Transverse colon (tissue), 4 donors: Measurements from ENCODE around the gene HIVEP3. TPM values are rescaled to one million over a fixed set of nuclear protein-coding genes. Genes with fewer than 3 reads are reported as not detected.

Experiments
- DNase-seq: peaks from one replicate; pipeline ENCODE4 v3.0.0-alpha.2; 2019
- H3K27ac ChIP-seq, 4 donors: fragments of 200-600 bp; sonication (generic); 2 replicates each; pipeline ENCODE4 v1.5.1; 2016 to 2018; ENCODE audit warnings: inconsistent platforms in 4 of 4
- H3K27me3 ChIP-seq: fragments of 200-600 bp; sonication (generic); 2 replicates; pipeline ENCODE4 v1.5.1; 2017; ENCODE audit warnings: inconsistent platforms
- H3K36me3 ChIP-seq, 4 donors: fragments of 200-600 bp; sonication (generic); 2 replicates each; pipeline ENCODE4 v1.5.1; 2017 to 2019; ENCODE audit warnings: inconsistent platforms in 4 of 4
- H3K4me1 ChIP-seq, 4 donors: fragments of 200-600 bp; sonication (generic); 2 replicates each; pipeline ENCODE4 v1.5.1; 2017 to 2020; ENCODE audit warnings: inconsistent platforms in 4 of 4
- H3K4me3 ChIP-seq, 4 donors: fragments of 200-600 bp; sonication (generic); 1 replicate in 1 of 4; 2 replicates in 3 of 4; pipeline versions ENCODE4 v1.5.1 to v1.6.1; 2017 to 2019; ENCODE audit warnings: inconsistent platforms in 4 of 4
- H3K9me3 ChIP-seq, 2 donors: fragments of 200-600 bp; sonication (generic); 2 replicates each; pipeline ENCODE4 v1.5.1; 2017 to 2019; ENCODE audit warnings: inconsistent platforms in 2 of 2
- EP300 ChIP-seq: sonication (generic); formaldehyde crosslinking; IDR thresholded peaks from one replicate; pipeline ENCODE4 v1.6.1; 2017; ENCODE audit warnings: antibody characterized with exemption, low read depth
- POLR2A ChIP-seq: fragments of 450-650 bp; IDR thresholded peaks from one replicate; pipeline ENCODE4 v1.6.1; 2016; ENCODE audit warnings: antibody characterized with exemption, mild to moderate bottlenecking, moderate library complexity
- POLR2AphosphoS5 ChIP-seq, 3 donors: sonication (generic); formaldehyde crosslinking; IDR thresholded peaks; one replicate each; pipeline ENCODE4 v1.6.1; 2016; ENCODE audit warnings: antibody characterized with exemption in 3 of 3
- WGBS, 2 donors: methylation state at CpG; one replicate each; pipeline ENCODE4 v1.1.5; 2018; ENCODE audit warnings: low coverage in 1 of 2; 5-methylcytosine and 5-hydroxymethylcytosine counted together
- in situ Hi-C, 4 donors: fragments of 200-750 bp; cut with MboI; loops; one replicate each; pipeline versions ENCODE4 v1.15.0 to v1.15.1; 2017; ENCODE audit warnings: low sequenced_read_pairs in 3 of 4, low pct_ligation_motif_present in 1 of 4, low pct_unique_long_range_greater_than_20kb in 1 of 4
- intact Hi-C: fragments of 100-400 bp; cut with DNase I; formaldehyde crosslinking; loops from one replicate; pipeline ENCODE4 v1.15.1; 2023; ENCODE audit warnings: low total_unique reads
- total RNA-seq, 4 donors: library from RNA; depleted of rRNA; stranded (reverse); fragments of >200 nt; gene quantifications; one replicate each; pipeline ENCODE4 v1.1.0, GENCODE V29; 2016
- TF ChIP-seq, protein P1 (sequence below), 5 experiments: fragments of 200-600 bp in 3 of 5; fragments of 450-650 bp in 2 of 5; sonication (generic) in 3 of 5; IDR thresholded peaks; 1 replicate in 2 of 5; 2 replicates in 3 of 5; pipeline ENCODE4 v1.5.1; 2016 to 2017; ENCODE audit warnings: antibody characterized with exemption in 5 of 5, inconsistent platforms in 3 of 5, mild to moderate bottlenecking in 2 of 5, moderate library complexity in 1 of 5

The HIVEP3 gene
- total RNA-seq, 4 donors from 2014 or later = 3.7 to 15.0 (median 5.2) TPM

DNA sequence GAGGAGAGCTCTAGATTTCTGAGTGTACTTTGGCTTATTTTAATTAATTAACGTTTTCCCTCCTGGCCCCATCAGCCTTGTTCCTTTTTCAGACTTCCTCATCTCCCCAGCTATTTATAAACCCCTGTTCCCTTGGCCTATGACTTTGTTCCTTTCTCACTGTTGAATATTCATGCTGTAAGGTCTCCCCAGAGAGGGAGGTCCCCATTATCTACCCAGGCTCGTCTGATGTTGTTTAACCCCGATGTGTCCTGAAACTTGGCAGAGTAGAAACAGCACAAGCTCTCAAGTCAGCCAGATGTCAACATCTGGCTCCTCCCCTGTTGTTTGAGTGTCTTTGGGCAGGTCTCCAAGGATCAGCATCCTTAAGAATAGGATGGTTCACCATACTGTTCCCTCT lies 153.6 kb downstream of the HIVEP3 start:
- DNase-seq = no peak
- no peaks in the 10 kb centered on the region for H3K36me3 ChIP-seq
- TF ChIP-seq POLR2AphosphoS5 (IDR thresholded peaks at IDR 0.05) (no peak), EP300 (no peak), POLR2A (no peak)
- no peak overlapping the region for H3K4me3 ChIP-seq
- no peaks in the 10 kb centered on the region for H3K9me3 ChIP-seq
- peaks cover 0 to 6% (median 0%) of the 10 kb centered on the region in 4 donors for H3K4me1 ChIP-seq
- H3K27ac ChIP-seq = no peak overlapping the region
- in situ Hi-C loops = no loop called here
- WGBS, 2 donors = 40 to 49% methylated on average over 1 to 3 of the region's 3 CpGs
- no peaks in the 10 kb centered on the region for H3K27me3 ChIP-seq
- intact Hi-C loops = no loop called here

DNA sequence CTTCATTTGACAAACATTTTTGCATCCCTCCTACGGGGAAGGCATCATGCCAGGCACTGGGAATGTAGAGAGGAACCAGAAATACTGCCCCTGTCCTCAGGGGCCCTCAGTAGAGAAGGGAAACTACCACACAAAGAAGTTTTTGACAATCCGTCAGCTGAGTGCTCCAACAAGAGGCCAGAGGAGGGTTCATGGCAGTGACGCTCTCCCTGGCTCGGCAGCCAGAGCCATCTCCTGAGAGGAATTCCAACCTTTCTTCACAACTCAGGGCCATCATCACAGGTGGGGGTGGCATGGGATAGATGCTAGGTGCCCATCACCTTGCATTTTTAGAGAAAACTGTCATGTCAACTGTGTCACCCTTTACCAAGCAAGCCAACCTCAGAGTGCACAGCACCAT lies 154.1 kb downstream of the HIVEP3 start:
- TF ChIP-seq POLR2AphosphoS5 (IDR thresholded peaks at IDR 0.05) = no peak
- TF ChIP-seq, protein P1, sequence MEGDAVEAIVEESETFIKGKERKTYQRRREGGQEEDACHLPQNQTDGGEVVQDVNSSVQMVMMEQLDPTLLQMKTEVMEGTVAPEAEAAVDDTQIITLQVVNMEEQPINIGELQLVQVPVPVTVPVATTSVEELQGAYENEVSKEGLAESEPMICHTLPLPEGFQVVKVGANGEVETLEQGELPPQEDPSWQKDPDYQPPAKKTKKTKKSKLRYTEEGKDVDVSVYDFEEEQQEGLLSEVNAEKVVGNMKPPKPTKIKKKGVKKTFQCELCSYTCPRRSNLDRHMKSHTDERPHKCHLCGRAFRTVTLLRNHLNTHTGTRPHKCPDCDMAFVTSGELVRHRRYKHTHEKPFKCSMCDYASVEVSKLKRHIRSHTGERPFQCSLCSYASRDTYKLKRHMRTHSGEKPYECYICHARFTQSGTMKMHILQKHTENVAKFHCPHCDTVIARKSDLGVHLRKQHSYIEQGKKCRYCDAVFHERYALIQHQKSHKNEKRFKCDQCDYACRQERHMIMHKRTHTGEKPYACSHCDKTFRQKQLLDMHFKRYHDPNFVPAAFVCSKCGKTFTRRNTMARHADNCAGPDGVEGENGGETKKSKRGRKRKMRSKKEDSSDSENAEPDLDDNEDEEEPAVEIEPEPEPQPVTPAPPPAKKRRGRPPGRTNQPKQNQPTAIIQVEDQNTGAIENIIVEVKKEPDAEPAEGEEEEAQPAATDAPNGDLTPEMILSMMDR (IDR thresholded peaks at IDR 0.05) = no peak
- TF ChIP-seq EP300 = no peak
- TF ChIP-seq POLR2A = no peak
- DNase-seq = no peak
- in situ Hi-C loops = no loop called here
- no peak overlapping the region for H3K4me3 ChIP-seq
- intact Hi-C loops = no loop called here
- no peaks in the 10 kb centered on the region for H3K9me3 ChIP-seq
- WGBS, 2 donors = 73% methylated on average over 4 of the region's 4 CpGs; no CpG with 5 or more reads in 1 of the 2 donors
- H3K36me3 ChIP-seq = no peaks in the 10 kb centered on the region
- H3K4me1 ChIP-seq = peaks cover 0 to 6% (median 0%) of the 10 kb centered on the region in 4 donors
- no peak overlapping the region for H3K27ac ChIP-seq
- H3K27me3 ChIP-seq = no peaks in the 10 kb centered on the region

DNA sequence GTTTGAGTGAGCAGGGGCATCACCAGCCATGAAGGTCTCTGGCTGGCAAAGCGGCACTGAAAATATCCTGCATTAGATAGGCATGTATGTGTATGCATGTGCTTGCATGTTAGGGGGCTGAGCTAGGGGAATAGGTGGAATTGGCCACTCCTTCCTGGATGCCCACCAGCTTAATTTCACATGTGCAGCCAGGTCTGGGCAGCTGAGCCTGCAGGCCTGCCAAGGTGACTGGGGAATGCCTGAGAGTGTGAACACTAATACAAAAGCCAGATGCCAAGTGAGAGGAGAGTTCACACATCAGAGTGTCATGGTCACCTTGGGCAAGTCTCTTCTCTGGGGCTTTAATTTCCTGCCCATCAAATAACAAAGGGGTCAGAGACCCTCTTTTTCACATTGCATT lies 155.9 kb downstream of the HIVEP3 start:
- H3K4me3 ChIP-seq = no peak overlapping the region
- H3K27ac ChIP-seq = no peak overlapping the region
- H3K27me3 ChIP-seq = no peaks in the 10 kb centered on the region
- H3K4me1 ChIP-seq = peaks cover 0 to 6% (median 0%) of the 10 kb centered on the region in 4 donors
- 100% methylated on average over 1 of the region's 1 CpG; no CpG with 5 or more reads in 1 of the 2 donors for WGBS, 2 donors
- H3K9me3 ChIP-seq = no peaks in the 10 kb centered on the region
- no peaks in the 10 kb centered on the region for H3K36me3 ChIP-seq
- no peak for DNase-seq
- intact Hi-C loops = no loop called here
- TF ChIP-seq POLR2AphosphoS5 (IDR thresholded peaks at IDR 0.05) = no peak
- no peak for TF ChIP-seq EP300
- TF ChIP-seq, protein P1 (IDR thresholded peaks at IDR 0.05) = no peak
- no peak for TF ChIP-seq POLR2A
- in situ Hi-C loops = no loop called here

DNA sequence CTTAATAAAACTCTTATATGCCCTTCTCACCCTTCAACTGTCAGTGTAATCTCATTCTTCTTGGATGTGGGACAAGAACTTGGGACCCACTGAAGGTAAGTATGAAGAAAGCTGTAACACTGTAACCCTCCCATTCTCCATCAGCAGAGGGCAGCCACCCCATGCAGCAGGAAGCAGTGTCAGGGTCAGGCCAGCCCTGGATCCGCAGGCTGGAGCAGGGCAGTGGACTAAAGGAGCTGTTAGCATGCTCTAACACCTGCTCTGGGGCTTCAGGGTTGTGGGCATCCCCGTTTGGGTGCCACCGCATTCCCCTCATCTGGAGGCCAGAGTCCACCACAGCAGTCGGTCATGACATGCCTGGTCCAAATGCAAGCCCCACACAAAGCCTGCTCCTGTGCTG lies 156.5 kb downstream of the HIVEP3 start:
- no peak overlapping the region for H3K27ac ChIP-seq
- no peak for TF ChIP-seq POLR2A
- TF ChIP-seq EP300 = no peak
- no peak for TF ChIP-seq POLR2AphosphoS5 (IDR thresholded peaks at IDR 0.05)
- TF ChIP-seq, protein P1 (IDR thresholded peaks at IDR 0.05) = no peak
- intact Hi-C loops (no loop called here), in situ Hi-C loops (no loop called here)
- H3K36me3 ChIP-seq = no peaks in the 10 kb centered on the region
- no peak for DNase-seq
- no peaks in the 10 kb centered on the region for H3K27me3 ChIP-seq
- H3K4me1 ChIP-seq = peaks cover 0 to 2% (median 0%) of the 10 kb centered on the region in 4 donors
- no peak overlapping the region for H3K4me3 ChIP-seq
- H3K9me3 ChIP-seq = no peaks in the 10 kb centered on the region
- 72% methylated on average over 4 of the region's 4 CpGs; no CpG with 5 or more reads in 1 of the 2 donors for WGBS, 2 donors
